Mesenchymal stem cell (in vitro differentiated cells and primary cell): ENCODE measurements around the gene MLKL. TPM values are rescaled to one million over a fixed set of nuclear protein-coding genes. Genes with fewer than 3 reads are reported as not detected.
A peak's percentile ranks its signal among the peaks of the same experiment; 100 is the strongest.

ENCODE experiments used
- DNase-seq: peaks from one replicate; pipeline ENCODE4 v3.0.0-alpha.2; 2013
- H2AFZ ChIP-seq: one replicate; pipeline ENCODE4 v1.6.1; 2013; ENCODE audit warnings: low read depth, mild to moderate bottlenecking, control low read depth, inconsistent platforms, low read length, moderate library complexity
- H2AK5ac ChIP-seq: 2 replicates; pipeline ENCODE4 v1.6.1; 2013; ENCODE audit warnings: low read length, moderate library complexity, mild to moderate bottlenecking, inconsistent platforms; ENCODE audit not compliant: severe bottlenecking
- H2BK120ac ChIP-seq: one replicate; pipeline ENCODE4 v1.6.1; 2013; ENCODE audit warnings: low read depth, mild to moderate bottlenecking, inconsistent platforms, low read length, moderate library complexity
- H2BK12ac ChIP-seq, 2 experiments: one replicate each; pipeline ENCODE4 v1.6.1; 2013; ENCODE audit warnings: inconsistent platforms in 2 of 2, low read length in 2 of 2, mild to moderate bottlenecking in 2 of 2, moderate library complexity in 2 of 2, control low read depth in 1 of 2
- H2BK15ac ChIP-seq: one replicate; pipeline ENCODE4 v1.6.1; 2013; ENCODE audit warnings: mild to moderate bottlenecking, low read depth, inconsistent platforms; ENCODE audit not compliant: poor library complexity, severe bottlenecking
- H2BK5ac ChIP-seq: 2 replicates; pipeline ENCODE4 v1.6.1; 2013; ENCODE audit warnings: low read depth, mild to moderate bottlenecking, low read length, control low read depth, inconsistent platforms; ENCODE audit not compliant: poor library complexity, severe bottlenecking
- H3K14ac ChIP-seq, 2 experiments: one replicate each; pipeline ENCODE4 v1.6.1; 2013; ENCODE audit warnings: inconsistent platforms in 2 of 2, low read length in 2 of 2, control low read depth in 1 of 2, mild to moderate bottlenecking in 1 of 2, moderate library complexity in 1 of 2
- H3K18ac ChIP-seq, 2 experiments: one replicate each; pipeline ENCODE4 v1.6.1; 2013; ENCODE audit warnings: inconsistent platforms in 2 of 2, low read length in 2 of 2, control low read depth in 1 of 2, low read depth in 1 of 2, mild to moderate bottlenecking in 1 of 2
- H3K23ac ChIP-seq, 2 experiments: one replicate each; pipeline ENCODE4 v1.6.1; 2013; ENCODE audit warnings: inconsistent platforms in 2 of 2, low read length in 2 of 2, mild to moderate bottlenecking in 2 of 2, moderate library complexity in 2 of 2, control low read depth in 1 of 2
- H3K27ac ChIP-seq: 2 replicates; pipeline ENCODE4 v1.5.1; 2013; ENCODE audit warnings: mild to moderate bottlenecking, moderate library complexity, low read length, control low read depth, inconsistent platforms; ENCODE audit not compliant: poor library complexity, severe bottlenecking
- H3K27me3 ChIP-seq, 2 experiments: 2 replicates each; pipeline versions ENCODE4 v1.6.1 to v1.7.0; 2013; ENCODE audit warnings: low read length in 2 of 2, mild to moderate bottlenecking in 2 of 2, moderate library complexity in 2 of 2, control low read depth in 1 of 2, inconsistent platforms in 1 of 2; ENCODE audit not compliant: control insufficient read depth in 1 of 2, insufficient read depth in 1 of 2
- H3K36me3 ChIP-seq, 2 experiments: 2 replicates each; pipeline versions ENCODE4 v1.6.1 to v1.7.0; 2013; ENCODE audit warnings: low read length in 2 of 2, control low read depth in 1 of 2, inconsistent platforms in 1 of 2, low read depth in 1 of 2, mild to moderate bottlenecking in 1 of 2; ENCODE audit not compliant: insufficient read depth in 2 of 2, control insufficient read depth in 1 of 2
- H3K4ac ChIP-seq, 2 experiments: one replicate each; pipeline ENCODE4 v1.6.1; 2013; ENCODE audit warnings: inconsistent platforms in 2 of 2, low read length in 2 of 2, mild to moderate bottlenecking in 2 of 2, moderate library complexity in 2 of 2, control low read depth in 1 of 2, low read depth in 1 of 2
- H3K4me1 ChIP-seq: 2 replicates; pipeline ENCODE4 v1.6.1; 2013; ENCODE audit warnings: low read depth, low read length, control low read depth; ENCODE audit not compliant: control insufficient read depth, insufficient read depth
- H3K4me2 ChIP-seq: 2 replicates; pipeline ENCODE4 v1.6.1; 2013; ENCODE audit warnings: low read length, mild to moderate bottlenecking, inconsistent platforms; ENCODE audit not compliant: poor library complexity, severe bottlenecking
- H3K4me3 ChIP-seq, 2 experiments: 2 replicates each; pipeline versions ENCODE4 v1.5.1 to v1.7.0; 2013; ENCODE audit warnings: low read length in 2 of 2, mild to moderate bottlenecking in 2 of 2, control low read depth in 1 of 2, low read depth in 1 of 2; ENCODE audit not compliant: insufficient read depth in 1 of 2
- H3K79me1 ChIP-seq: replicated peaks from 2 replicates; pipeline ENCODE4 v1.6.1; 2013; ENCODE audit warnings: mild to moderate bottlenecking, control low read depth, low read length, inconsistent platforms; ENCODE audit not compliant: poor library complexity, severe bottlenecking
- H3K9ac ChIP-seq: 2 replicates; pipeline ENCODE4 v1.7.0; 2013; ENCODE audit warnings: mild to moderate bottlenecking, low read length, moderate library complexity
- H3K9me3 ChIP-seq: 2 replicates; pipeline ENCODE4 v1.7.0; 2013; ENCODE audit warnings: mild to moderate bottlenecking, low read length; ENCODE audit not compliant: control insufficient read depth
- H4K8ac ChIP-seq: one replicate; pipeline ENCODE4 v1.6.1; 2013; ENCODE audit warnings: inconsistent platforms, mild to moderate bottlenecking, low read length, moderate library complexity
- H4K91ac ChIP-seq: one replicate; pipeline ENCODE4 v1.6.1; 2013; ENCODE audit warnings: mild to moderate bottlenecking, low read length, inconsistent platforms
- WGBS: methylation state at CpG from one replicate; pipeline ENCODE4 v1.1.7; 2013; ENCODE audit warnings: mixed read lengths; 5-methylcytosine and 5-hydroxymethylcytosine counted together
- polyA plus RNA-seq, 2 experiments: library from polyadenylated mRNA; stranded (reverse); fragments of 200-250 nt; gene quantifications; one replicate each; pipeline ENCODE4 v1.2.3, GENCODE V29; 2013

Gene MLKL
- polyA plus RNA-seq (2013, experiment 1 of 2): 7.4 TPM
- polyA plus RNA-seq (2013, experiment 2 of 2): 7.1 TPM

- Histone ChIP-seq H3K4me1 (peaks cover 3% of the 10 kb centered on the region), H2BK12ac (peak within 1 kb of the TSS in 1 of 2 experiments; percentile 11), H2BK15ac (peak within 1 kb of the TSS; percentile 77), H3K79me1 (no peaks in the 10 kb centered on the region), H3K4me3 (peak within 1 kb of the TSS; percentile 28 to 99), H2AK5ac (no peak within 1 kb of the TSS), H3K18ac (peak within 1 kb of the TSS; percentile 69 to 98), H3K4me2 (no peak within 1 kb of the TSS), H3K4ac (peak within 1 kb of the TSS; percentile 52 to 96), H2AFZ (peak within 1 kb of the TSS; percentile 59), H3K27me3 (no peaks in the 10 kb centered on the region), H2BK5ac (no peak within 1 kb of the TSS), H3K14ac (peak within 1 kb of the TSS in 1 of 2 experiments; percentile 19), H3K23ac (no peak within 1 kb of the TSS), H3K36me3 (no peaks in the 10 kb centered on the region), H4K91ac (peak within 1 kb of the TSS; percentile 99), H2BK120ac (peak within 1 kb of the TSS; percentile 75), H4K8ac (peak within 1 kb of the TSS; percentile 98), H3K27ac (no peak within 1 kb of the TSS), H3K9ac (peak within 1 kb of the TSS; percentile 87), H3K9me3 (no peaks in the 10 kb centered on the region)
- DNase-seq: peak; percentile 83
- WGBS: 44% methylated on average over 31 of the region's 35 CpGs
These were observed at the start of gene MLKL for GRCh38 chr16:74700438-74701225. Gene MLKL, minus strand, starts transcription at chr16:74700862. Its CDS starts 5,105 bp downstream, at chr16:74695757.

GRCh38 chr16:74749291-74750055 is 48.8 kb upstream of the MLKL start:
- Histone ChIP-seq H3K9me3 (no peaks in the 10 kb centered on the region), H2AFZ (no peak overlapping the region), H3K79me1 (no peaks in the 10 kb centered on the region), H3K14ac (no peak overlapping the region), H3K27me3 (peaks cover 0 to 24% of the 10 kb centered on the region in 2 experiments), H3K4ac (no peak overlapping the region), H3K4me2 (peak overlapping the region; percentile 17), H2BK5ac (no peak overlapping the region), H2AK5ac (no peak overlapping the region), H3K36me3 (no peaks in the 10 kb centered on the region), H3K23ac (no peak overlapping the region), H3K4me3 (peak overlapping the region in 1 of 2 experiments; percentile 11), H3K4me1 (peaks cover 8% of the 10 kb centered on the region), H3K9ac (no peak overlapping the region), H4K8ac (no peak overlapping the region), H4K91ac (no peak overlapping the region), H2BK120ac (no peak overlapping the region), H2BK12ac (no peak overlapping the region), H2BK15ac (no peak overlapping the region), H3K18ac (no peak overlapping the region), H3K27ac (no peak overlapping the region)
- 55% methylated on average over 20 of the region's 20 CpGs for WGBS
- DNase-seq: peak; percentile 43

- H2BK12ac ChIP-seq: no peak overlapping the region
- no peak for DNase-seq
- no peak overlapping the region for H4K8ac ChIP-seq
- no peak overlapping the region for H3K4me2 ChIP-seq
- H3K36me3 ChIP-seq: no peaks in the 10 kb centered on the region
- H2BK120ac ChIP-seq: no peak overlapping the region
- no peak overlapping the region for H3K18ac ChIP-seq
- no peak overlapping the region for H2BK15ac ChIP-seq
- WGBS: 91% methylated on average over 19 of the region's 19 CpGs
- no peak overlapping the region for H3K23ac ChIP-seq
- H2AFZ ChIP-seq: no peak overlapping the region
- no peak overlapping the region for H2AK5ac ChIP-seq
- no peaks in the 10 kb centered on the region for H3K9me3 ChIP-seq
- no peak overlapping the region for H3K4ac ChIP-seq
- H3K4me3 ChIP-seq: no peak overlapping the region
- no peaks in the 10 kb centered on the region for H3K79me1 ChIP-seq
- H3K27me3 ChIP-seq: peaks cover 0 to 24% of the 10 kb centered on the region in 2 experiments
- H3K27ac ChIP-seq: no peak overlapping the region
- H2BK5ac ChIP-seq: no peak overlapping the region
- no peak overlapping the region for H3K9ac ChIP-seq
- peaks cover 12% of the 10 kb centered on the region for H3K4me1 ChIP-seq
- no peak overlapping the region for H4K91ac ChIP-seq
- H3K14ac ChIP-seq: no peak overlapping the region
These were observed 48.0 kb upstream of the MLKL start for GRCh38 chr16:74748616-74749026.
